Smooth muscle cell (in vitro differentiated cells): ENCODE measurements around the gene CALML5. TPM values are rescaled to one million over a fixed set of nuclear protein-coding genes. Genes with fewer than 3 reads are reported as not detected.

Experiments used
- DNase-seq: peaks from one replicate; lab custom pipeline; 2025; ENCODE audit not compliant: unreplicated experiment; lab: John Stamatoyannopoulos, UW
- H2AFZ ChIP-seq: fragments of 200-600 bp; sonication (generic); 2 replicates; pipeline ENCODE4 v1.6.0; 2016; ENCODE audit warnings: antibody characterized with exemption, low read depth, mild to moderate bottlenecking
- H3F3A ChIP-seq: fragments of 200-600 bp; sonication (generic); 2 replicates; pipeline ENCODE4 v1.6.0; 2017; ENCODE audit warnings: antibody characterized with exemption, low read depth
- H3K27ac ChIP-seq: fragments of 200-600 bp; sonication (generic); 2 replicates; pipeline ENCODE4 v1.5.1; 2016; ENCODE audit warnings: low read depth, mild to moderate bottlenecking
- H3K27me3 ChIP-seq: fragments of 200-600 bp; sonication (generic); 2 replicates; pipeline ENCODE4 v1.6.1; 2016; ENCODE audit warnings: low read depth, mild to moderate bottlenecking
- H3K36me3 ChIP-seq: fragments of 200-600 bp; sonication (generic); 2 replicates; pipeline ENCODE4 v1.5.1; 2016; ENCODE audit warnings: low read depth
- H3K4me1 ChIP-seq: fragments of 200-600 bp; sonication (generic); 2 replicates; pipeline ENCODE4 v1.5.1; 2016; ENCODE audit warnings: low read depth
- H3K4me2 ChIP-seq: fragments of 200-600 bp; sonication (generic); 2 replicates; pipeline ENCODE4 v1.6.0; 2016; ENCODE audit warnings: mild to moderate bottlenecking
- H3K4me3 ChIP-seq: fragments of 200-600 bp; sonication (generic); 2 replicates; pipeline ENCODE4 v1.5.1; 2016; ENCODE audit warnings: mild to moderate bottlenecking
- H3K79me2 ChIP-seq: fragments of 200-600 bp; sonication (generic); 2 replicates; pipeline ENCODE4 v1.6.0; 2016; ENCODE audit warnings: low read depth, mild to moderate bottlenecking
- H3K9ac ChIP-seq: fragments of 200-600 bp; sonication (generic); 2 replicates; pipeline ENCODE4 v1.6.0; 2016; ENCODE audit warnings: low read depth
- H3K9me3 ChIP-seq: fragments of 200-600 bp; sonication (generic); replicated peaks from 2 replicates; pipeline ENCODE4 v1.5.1; 2016; ENCODE audit warnings: low read depth
- H4K20me1 ChIP-seq: fragments of 200-600 bp; sonication (generic); 2 replicates; pipeline ENCODE4 v1.6.0; 2016; ENCODE audit warnings: low read depth
- WGBS: methylation state at CpG from one replicate; pipeline ENCODE4 v1.1.7; 2016; ENCODE audit warnings: low lambda C conversion rate; 5-methylcytosine and 5-hydroxymethylcytosine counted together
- polyA plus RNA-seq: library from polyadenylated mRNA; unstranded; fragments of >200 nt; fragmentation: Nextera tagmentation; extraction: Ambion mirVana; gene quantifications from 2 replicates; pipeline ENCODE4 v1.2.1, GENCODE V29; 2016
- total RNA-seq: library from RNA; depleted of rRNA; stranded (reverse); fragments of >200 nt; gene quantifications from 2 replicates; pipeline ENCODE4 v1.2.3, GENCODE V29; 2014
- TF ChIP-seq, protein P1 (sequence below): fragments of 200-600 bp; sonication (generic); IDR thresholded peaks from 2 replicates; pipeline ENCODE4 v1.5.1; 2017; ENCODE audit warnings: borderline replicate concordance, mild to moderate bottlenecking, antibody characterized with exemption; ENCODE audit not compliant: insufficient read depth, poor library complexity, severe bottlenecking

Gene CALML5
- total and polyA plus RNA-seq, 2 experiments from 2014 or later = 16.5 to 24.3 TPM

DNA sequence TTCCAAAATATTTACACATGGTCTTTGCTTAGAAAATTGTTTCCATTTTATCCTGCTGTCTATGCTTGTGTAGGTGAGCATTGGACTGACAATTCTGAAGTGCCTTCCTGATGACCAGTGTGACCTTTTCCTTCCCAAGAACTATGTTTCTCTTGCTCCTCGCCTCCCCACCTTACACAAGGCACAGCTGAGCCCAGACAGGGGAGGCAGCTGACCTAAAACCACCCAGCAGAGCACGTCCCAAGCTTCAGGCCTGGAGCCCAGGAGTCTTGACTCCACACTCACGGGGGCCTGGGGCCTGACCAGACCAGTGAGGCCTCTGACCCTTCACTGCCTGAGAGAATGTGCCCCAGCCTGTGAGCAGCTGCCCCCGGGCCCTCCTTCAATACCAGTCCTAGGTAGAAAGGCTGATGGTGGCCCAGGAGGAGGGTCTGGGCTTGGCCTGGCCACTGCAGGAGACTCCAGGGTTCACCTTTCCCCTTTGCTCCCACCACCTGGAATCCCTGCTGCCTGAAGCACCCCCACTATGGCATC, 7.0 kb downstream of the CALML5 start:
- no peaks in the 10 kb centered on the region for H3K36me3 ChIP-seq
- H3F3A ChIP-seq = no peaks in the 10 kb centered on the region
- no peak overlapping the region for H3K4me3 ChIP-seq
- H3K27ac ChIP-seq = no peak overlapping the region
- H3K9ac ChIP-seq = no peak overlapping the region
- no peak for DNase-seq
- H3K79me2 ChIP-seq = no peaks in the 10 kb centered on the region
- no peaks in the 10 kb centered on the region for H3K27me3 ChIP-seq
- H2AFZ ChIP-seq = no peak overlapping the region
- no peaks in the 10 kb centered on the region for H3K4me1 ChIP-seq
- TF ChIP-seq, protein P1, sequence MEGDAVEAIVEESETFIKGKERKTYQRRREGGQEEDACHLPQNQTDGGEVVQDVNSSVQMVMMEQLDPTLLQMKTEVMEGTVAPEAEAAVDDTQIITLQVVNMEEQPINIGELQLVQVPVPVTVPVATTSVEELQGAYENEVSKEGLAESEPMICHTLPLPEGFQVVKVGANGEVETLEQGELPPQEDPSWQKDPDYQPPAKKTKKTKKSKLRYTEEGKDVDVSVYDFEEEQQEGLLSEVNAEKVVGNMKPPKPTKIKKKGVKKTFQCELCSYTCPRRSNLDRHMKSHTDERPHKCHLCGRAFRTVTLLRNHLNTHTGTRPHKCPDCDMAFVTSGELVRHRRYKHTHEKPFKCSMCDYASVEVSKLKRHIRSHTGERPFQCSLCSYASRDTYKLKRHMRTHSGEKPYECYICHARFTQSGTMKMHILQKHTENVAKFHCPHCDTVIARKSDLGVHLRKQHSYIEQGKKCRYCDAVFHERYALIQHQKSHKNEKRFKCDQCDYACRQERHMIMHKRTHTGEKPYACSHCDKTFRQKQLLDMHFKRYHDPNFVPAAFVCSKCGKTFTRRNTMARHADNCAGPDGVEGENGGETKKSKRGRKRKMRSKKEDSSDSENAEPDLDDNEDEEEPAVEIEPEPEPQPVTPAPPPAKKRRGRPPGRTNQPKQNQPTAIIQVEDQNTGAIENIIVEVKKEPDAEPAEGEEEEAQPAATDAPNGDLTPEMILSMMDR = no peak
- WGBS = 93% methylated on average over 4 of the region's 4 CpGs
- no peaks in the 10 kb centered on the region for H3K9me3 ChIP-seq
- no peaks in the 10 kb centered on the region for H4K20me1 ChIP-seq
- H3K4me2 ChIP-seq = no peak overlapping the region

DNA sequence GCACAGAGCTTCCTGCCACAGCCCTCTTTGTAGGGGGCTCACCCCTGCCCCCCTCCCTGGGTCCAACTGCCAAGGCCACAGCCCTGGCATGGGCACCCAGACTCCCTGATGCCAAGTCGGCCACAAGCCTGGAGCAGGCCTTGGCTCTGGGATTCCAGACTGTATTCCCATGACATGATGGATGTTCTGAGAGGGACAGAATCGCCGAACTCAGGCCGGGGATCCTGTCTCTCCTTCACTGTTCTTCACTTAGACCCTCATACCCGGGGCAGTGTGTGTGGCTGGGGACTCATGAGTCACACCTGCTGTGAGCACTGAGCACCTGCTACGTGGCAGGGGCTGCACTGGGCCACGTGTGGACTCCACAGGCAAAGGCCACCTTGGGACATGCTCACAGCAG, 7.9 kb downstream of the CALML5 start:
- no peak overlapping the region for H3K27ac ChIP-seq
- no peaks in the 10 kb centered on the region for H4K20me1 ChIP-seq
- DNase-seq = no peak
- H3K4me3 ChIP-seq = no peak overlapping the region
- H3K27me3 ChIP-seq = no peaks in the 10 kb centered on the region
- no peaks in the 10 kb centered on the region for H3K9me3 ChIP-seq
- H3K9ac ChIP-seq = no peak overlapping the region
- no peak overlapping the region for H3K4me2 ChIP-seq
- no peaks in the 10 kb centered on the region for H3K79me2 ChIP-seq
- TF ChIP-seq, protein P1 = no peak
- no peak overlapping the region for H2AFZ ChIP-seq
- 93% methylated on average over 7 of the region's 7 CpGs for WGBS
- no peaks in the 10 kb centered on the region for H3K4me1 ChIP-seq
- no peaks in the 10 kb centered on the region for H3F3A ChIP-seq
- H3K36me3 ChIP-seq = no peaks in the 10 kb centered on the region

DNA sequence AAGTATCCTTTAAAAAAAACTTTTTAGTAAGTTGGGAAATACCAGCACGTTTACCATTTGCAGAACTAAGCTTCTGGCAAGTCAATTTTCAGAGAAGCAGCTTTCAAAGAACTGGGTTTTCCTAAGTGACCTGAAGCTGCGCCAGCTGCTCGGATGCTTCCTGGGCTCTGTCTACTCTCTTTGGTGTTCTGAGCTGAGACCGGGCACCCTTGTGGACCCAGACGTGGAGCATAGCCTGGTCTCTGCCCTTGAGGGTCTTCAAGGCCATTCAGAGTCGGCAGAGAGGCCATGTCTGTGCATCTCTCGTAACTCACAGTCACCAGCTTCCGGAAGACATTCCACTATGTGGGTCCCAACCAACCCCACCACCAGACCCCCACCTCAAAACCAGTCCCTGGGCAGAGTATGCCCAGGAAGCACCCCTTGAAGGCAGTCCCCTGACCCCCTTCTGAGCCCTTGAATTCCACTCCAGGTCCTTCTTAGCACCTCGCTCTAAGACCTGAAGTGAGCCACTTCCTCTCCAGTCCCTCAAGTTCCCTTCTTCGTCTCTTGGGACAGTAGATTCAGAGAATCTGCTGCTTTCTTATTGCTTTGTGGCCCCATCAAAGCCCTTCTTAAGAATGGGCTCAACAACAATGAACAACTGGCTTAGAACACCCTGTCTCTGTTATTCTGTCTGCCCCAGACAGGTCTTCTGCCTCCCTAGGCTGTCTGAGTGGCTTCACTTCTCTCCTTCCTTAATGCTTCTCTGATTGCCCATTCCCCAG, 8.5 kb downstream of the CALML5 start:
- H4K20me1 ChIP-seq = no peaks in the 10 kb centered on the region
- DNase-seq = no peak
- H3F3A ChIP-seq = no peaks in the 10 kb centered on the region
- no peaks in the 10 kb centered on the region for H3K27me3 ChIP-seq
- no peaks in the 10 kb centered on the region for H3K9me3 ChIP-seq
- no peaks in the 10 kb centered on the region for H3K36me3 ChIP-seq
- no peak overlapping the region for H3K9ac ChIP-seq
- TF ChIP-seq, protein P1 = no peak
- no peaks in the 10 kb centered on the region for H3K79me2 ChIP-seq
- no peak overlapping the region for H2AFZ ChIP-seq
- H3K4me1 ChIP-seq = no peaks in the 10 kb centered on the region
- H3K4me3 ChIP-seq = no peak overlapping the region
- 94% methylated on average over 10 of the region's 10 CpGs for WGBS
- no peak overlapping the region for H3K27ac ChIP-seq
- H3K4me2 ChIP-seq = no peak overlapping the region

DNA sequence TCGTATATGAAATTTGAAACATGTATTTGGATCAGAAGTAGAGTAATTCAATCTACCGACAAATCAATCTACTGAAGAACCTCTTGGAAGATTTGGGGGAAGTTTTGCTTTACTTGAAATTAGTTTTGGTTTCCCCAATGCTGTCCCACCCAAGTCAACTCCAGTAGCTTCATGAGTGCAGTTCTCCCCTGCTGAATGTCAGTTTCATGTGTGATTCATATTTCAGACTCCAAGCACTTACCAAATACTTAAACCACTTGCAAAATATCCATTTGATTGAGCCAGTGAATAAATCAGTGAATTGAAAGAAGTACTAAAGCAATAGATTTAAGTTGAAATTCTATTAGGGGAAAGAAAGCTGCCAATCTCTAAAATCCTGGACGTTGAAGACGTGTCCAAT, 9.3 kb downstream of the CALML5 start:
- Histone ChIP-seq H3K27me3 (no peaks in the 10 kb centered on the region), H3K79me2 (no peaks in the 10 kb centered on the region), H3K36me3 (no peaks in the 10 kb centered on the region), H3K4me1 (no peaks in the 10 kb centered on the region), H2AFZ (no peak overlapping the region), H3K27ac (no peak overlapping the region), H3K4me3 (no peak overlapping the region), H3K9ac (no peak overlapping the region), H3F3A (no peaks in the 10 kb centered on the region), H4K20me1 (no peaks in the 10 kb centered on the region), H3K4me2 (no peak overlapping the region), H3K9me3 (no peaks in the 10 kb centered on the region)
- no peak for DNase-seq
- TF ChIP-seq, protein P1 = no peak
- 92% methylated on average over 4 of the region's 4 CpGs for WGBS
